Esophagus muscularis mucosa (tissue), 4 donors: ENCODE measurements around the gene OR10AD1. TPM values are rescaled to one million over a fixed set of nuclear protein-coding genes. Genes with fewer than 3 reads are reported as not detected.
A peak's percentile ranks its signal among the peaks of the same experiment; 100 is the strongest.

Experiments
- DNase-seq: peaks from one replicate; pipeline ENCODE4 v3.0.0-alpha.2; 2017; ENCODE audit errors: extremely low spot score
- H3K27ac ChIP-seq, 4 donors: fragments of 200-600 bp; sonication (generic); replicated peaks in 1 of 4; 1 replicate in 3 of 4; 2 replicates in 1 of 4; pipeline ENCODE4 v1.5.1; 2016 to 2019; ENCODE audit warnings: mild to moderate bottlenecking in 1 of 4
- H3K27me3 ChIP-seq, 4 donors: fragments of 200-600 bp; sonication (generic); one replicate each; pipeline versions ENCODE4 v1.5.1 to v1.6.0; 2016 to 2019
- H3K36me3 ChIP-seq, 4 donors: fragments of 200-600 bp; sonication (generic); one replicate each; pipeline ENCODE4 v1.5.1; 2016 to 2019
- H3K4me1 ChIP-seq, 4 donors: fragments of 200-600 bp; sonication (generic); one replicate each; pipeline ENCODE4 v1.5.1; 2016 to 2019
- H3K4me3 ChIP-seq, 4 donors: fragments of 200-600 bp; sonication (generic); 1 replicate in 2 of 4; 2 replicates in 2 of 4; pipeline ENCODE4 v1.5.1; 2016 to 2019; ENCODE audit warnings: mild to moderate bottlenecking in 4 of 4, moderate library complexity in 1 of 4
- H3K9me3 ChIP-seq, 4 donors: fragments of 200-600 bp; sonication (generic); 1 replicate in 3 of 4; 2 replicates in 1 of 4; pipeline ENCODE4 v1.5.1; 2016 to 2019
- CTCF ChIP-seq, 3 experiments: fragments of 200-600 bp in 2 of 3; fragments of 450-650 bp in 1 of 3; sonication (generic) in 2 of 3; IDR thresholded peaks; one replicate each; pipeline ENCODE4 v1.5.1; 2017 to 2019; ENCODE audit warnings: antibody characterized with exemption in 3 of 3, mild to moderate bottlenecking in 2 of 3, moderate library complexity in 1 of 3
- EP300 ChIP-seq: sonication (generic); formaldehyde crosslinking; IDR thresholded peaks from one replicate; pipeline ENCODE4 v1.6.1; 2017; ENCODE audit warnings: antibody characterized with exemption
- POLR2A ChIP-seq: fragments of 450-650 bp; IDR thresholded peaks from one replicate; pipeline ENCODE4 v1.6.1; 2017; ENCODE audit warnings: antibody characterized with exemption, moderate library complexity, mild to moderate bottlenecking, low read depth
- POLR2AphosphoS5 ChIP-seq, 2 donors: sonication (generic); formaldehyde crosslinking; IDR thresholded peaks; one replicate each; pipeline ENCODE4 v1.6.1; 2017; ENCODE audit warnings: antibody characterized with exemption in 2 of 2
- WGBS: methylation state at CpG from one replicate; pipeline ENCODE4 v1.1.5; 2018; 5-methylcytosine and 5-hydroxymethylcytosine counted together
- intact Hi-C: fragments of 100-400 bp; cut with DNase I; formaldehyde crosslinking; loops from one replicate; pipeline ENCODE4 v1.15.1; 2023
- total RNA-seq, 4 donors: library from RNA; depleted of rRNA; stranded (reverse); fragments of >200 nt; gene quantifications; one replicate each; pipeline versions ENCODE4 v1.1.0 to v1.2.1, GENCODE V29; 2016

The OR10AD1 gene
- total RNA-seq, 4 donors from 2014 or later, result not detected

DNA sequence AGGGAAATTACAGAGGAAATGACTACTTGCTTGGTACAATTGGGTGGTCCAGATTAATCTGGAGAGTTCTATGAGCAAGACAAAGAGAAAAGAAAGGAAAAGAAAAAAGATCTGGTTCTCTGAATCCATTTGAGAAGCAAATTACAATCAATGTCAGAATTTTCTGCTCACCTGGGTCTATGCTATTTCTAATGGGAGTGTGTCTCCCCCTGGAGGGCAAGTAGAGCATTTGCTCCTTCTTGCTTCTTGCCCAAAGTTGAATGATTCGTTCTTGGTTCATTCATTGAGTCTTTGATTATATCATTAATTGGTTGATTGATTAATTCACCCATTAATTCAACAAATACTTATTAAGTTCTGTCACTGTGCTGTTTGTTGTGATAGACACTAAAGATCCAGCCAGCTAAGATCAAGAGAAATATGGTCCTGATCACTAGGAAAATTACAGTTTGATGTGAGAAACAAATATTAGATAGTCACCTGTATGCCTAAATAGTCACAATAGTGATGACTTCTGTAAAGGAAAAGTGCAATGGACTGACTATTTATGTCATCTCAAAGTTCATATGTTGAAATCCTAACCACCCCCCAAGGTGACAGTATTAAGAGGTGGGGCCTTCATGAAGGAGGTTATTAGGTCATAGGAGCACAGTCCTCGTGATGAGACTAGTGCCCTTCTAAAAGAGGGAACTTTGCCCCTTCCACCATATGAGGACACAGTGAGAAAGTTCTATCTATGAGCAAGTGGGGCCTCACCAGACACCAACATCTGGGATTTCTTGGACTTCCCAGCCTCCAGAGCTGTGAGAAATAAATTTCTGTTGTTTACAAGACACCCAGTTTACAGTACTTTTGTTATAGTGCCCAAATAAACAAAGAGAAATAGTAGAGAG, 37.8 kb downstream of the OR10AD1 start:
- intact Hi-C loops, result no loop called here
- H3K4me3 ChIP-seq, result no peak overlapping the region
- no peaks in the 10 kb centered on the region for H3K9me3 ChIP-seq
- DNase-seq, result no peak
- peaks cover 0 to 27% (median 0%) of the 10 kb centered on the region in 4 donors for H3K27me3 ChIP-seq
- TF ChIP-seq POLR2AphosphoS5 (IDR thresholded peaks at IDR 0.05) (no peak), EP300 (no peak), CTCF (IDR thresholded peaks at IDR 0.05) (peak; percentile 87 to 95 (median 89))
- H3K4me1 ChIP-seq, result no peaks in the 10 kb centered on the region
- no peaks in the 10 kb centered on the region for H3K36me3 ChIP-seq
- 17% methylated on average over 2 of the region's 2 CpGs for WGBS
- H3K27ac ChIP-seq, result no peak overlapping the region

DNA sequence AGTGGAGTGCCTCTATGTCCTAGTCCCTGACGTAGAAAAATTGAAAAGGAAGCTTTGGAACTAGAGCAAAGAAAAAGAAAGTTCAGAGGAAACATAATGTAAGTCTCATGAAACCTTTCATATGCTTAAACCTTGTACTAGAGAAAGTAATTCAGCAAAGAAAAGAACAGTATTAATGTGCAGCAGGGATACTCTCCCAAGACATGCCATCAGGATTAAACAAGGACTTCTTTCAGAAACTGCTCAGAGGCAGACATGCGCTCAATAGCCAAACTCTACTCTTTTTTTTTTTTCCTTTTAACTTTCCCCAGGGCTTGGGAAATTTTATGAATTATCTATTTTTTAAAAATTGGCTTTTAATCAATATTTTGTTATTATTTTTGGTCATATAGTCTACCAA, 38.6 kb downstream of the OR10AD1 start:
- no peaks in the 10 kb centered on the region for H3K9me3 ChIP-seq
- H3K36me3 ChIP-seq, result no peaks in the 10 kb centered on the region
- peaks cover 0 to 27% (median 0%) of the 10 kb centered on the region in 4 donors for H3K27me3 ChIP-seq
- WGBS, result 74% methylated on average over 2 of the region's 2 CpGs
- no peak for TF ChIP-seq CTCF (IDR thresholded peaks at IDR 0.05)
- no peak for TF ChIP-seq POLR2AphosphoS5 (IDR thresholded peaks at IDR 0.05)
- TF ChIP-seq POLR2A, result no peak
- TF ChIP-seq EP300, result no peak
- no peak for DNase-seq
- intact Hi-C loops, result no loop called here
- H3K4me3 ChIP-seq, result no peak overlapping the region
- H3K4me1 ChIP-seq, result no peaks in the 10 kb centered on the region
- no peak overlapping the region for H3K27ac ChIP-seq

- Histone ChIP-seq H3K4me3 (no peak overlapping the region), H3K4me1 (peaks cover 0 to under 1% (median 0%) of the 10 kb centered on the region in 4 donors), H3K36me3 (no peaks in the 10 kb centered on the region), H3K27me3 (peaks cover 0 to 22% (median 0%) of the 10 kb centered on the region in 4 donors), H3K27ac (no peak overlapping the region), H3K9me3 (no peaks in the 10 kb centered on the region)
- intact Hi-C loops, result no loop called here
- 71% methylated on average over 5 of the region's 5 CpGs for WGBS
- no peak for DNase-seq
- no peak for TF ChIP-seq POLR2A
- no peak for TF ChIP-seq EP300
- no peak for TF ChIP-seq POLR2AphosphoS5 (IDR thresholded peaks at IDR 0.05)
- no peak for TF ChIP-seq CTCF (IDR thresholded peaks at IDR 0.05)
These were observed 39.8 kb downstream of the OR10AD1 start for GRCh38 chr12:48163150-48163747.

- Histone ChIP-seq H3K9me3 (no peaks in the 10 kb centered on the region), H3K4me1 (peaks cover 14 to 17% (median 15%) of the 10 kb centered on the region in 4 donors), H3K36me3 (no peaks in the 10 kb centered on the region), H3K27me3 (peaks cover 0 to 11% (median 0%) of the 10 kb centered on the region in 4 donors), H3K27ac (no peak overlapping the region), H3K4me3 (no peak overlapping the region)
- TF ChIP-seq CTCF (IDR thresholded peaks at IDR 0.05) (no peak), POLR2AphosphoS5 (IDR thresholded peaks at IDR 0.05) (no peak), POLR2A (no peak), EP300 (no peak)
- no peak for DNase-seq
- intact Hi-C loops, result no loop called here
- 66% methylated on average over 2 of the region's 2 CpGs for WGBS
These were observed 42.3 kb downstream of the OR10AD1 start for GRCh38 chr12:48160807-48161206.
